DMS53 treated with DMSO at 0.1 percent for 48 hours (cell line): Measurements from ENCODE around the gene KATNA1.

Source experiments
- DNase-seq: peaks from one replicate; lab custom pipeline; 2025; ENCODE audit not compliant: unreplicated experiment; lab: John Stamatoyannopoulos, UW

Gene KATNA1

GRCh38 chr6:149614337-149614736, 34.2 kb downstream of the KATNA1 start:
- no peak for DNase-seq

- DNase-seq: no peak
Measured at GRCh38 chr6:149608381-149608982, 40.0 kb downstream of the KATNA1 start.

- no peak for DNase-seq
Measured at GRCh38 chr6:149600508-149600907, 48.0 kb downstream of the KATNA1 start.

- DNase-seq: no peak
Measured at GRCh38 chr6:149593408-149593807, 55.1 kb downstream of the KATNA1 start.

- no peak for DNase-seq
Measured at GRCh38 chr6:149592983-149593382, 55.5 kb downstream of the KATNA1 start.

GRCh38 chr6:149586149-149586548, 62.4 kb downstream of the KATNA1 start:
- no peak for DNase-seq

GRCh38 chr6:149581349-149581748, 67.2 kb downstream of the KATNA1 start:
- no peak for DNase-seq

- no peak for DNase-seq
Measured at GRCh38 chr6:149580880-149581279, 67.6 kb downstream of the KATNA1 start.

GRCh38 chr6:149567945-149568585, 80.4 kb downstream of the KATNA1 start:
- no peak for DNase-seq

GRCh38 chr6:149567194-149567586, 81.3 kb downstream of the KATNA1 start:
- no peak for DNase-seq

GRCh38 chr6:149566410-149567193, 81.9 kb downstream of the KATNA1 start:
- DNase-seq: no peak

- peak; percentile 80 for DNase-seq
Measured at GRCh38 chr6:149565527-149566409, 82.7 kb downstream of the KATNA1 start, which contains the start of gene GINM1. TSS of gene GINM1 (plus strand) at chr6:149566375. CDS start at chr6:149566415, 40 bp downstream.

- no peak for DNase-seq
Measured at GRCh38 chr6:149563928-149564325, 84.6 kb downstream of the KATNA1 start.

GRCh38 chr6:149563203-149563927, 85.1 kb downstream of the KATNA1 start:
- no peak for DNase-seq

GRCh38 chr6:149560736-149561135, 87.8 kb downstream of the KATNA1 start:
- no peak for DNase-seq

- DNase-seq: no peak
Measured at GRCh38 chr6:149559389-149559788, 89.1 kb downstream of the KATNA1 start.

GRCh38 chr6:149558029-149558428, 90.5 kb downstream of the KATNA1 start:
- DNase-seq: no peak

GRCh38 chr6:149551920-149552319, 96.6 kb downstream of the KATNA1 start:
- no peak for DNase-seq

- DNase-seq: peak; percentile 59
Measured at GRCh38 chr6:149545754-149546471, 102.6 kb downstream of the KATNA1 start, which contains the start of gene PPIL4. TSS of gene PPIL4 (minus strand) at chr6:149546043. CDS start at chr6:149546005, 38 bp downstream.
